UCSD-AML1 (cell line): ENCODE results near the gene EAPP.
"Not testable (repeated sequence)": the region's sequence is repeated elsewhere in the genome, so short reads cannot be mapped to it uniquely, and the experiment has no call there.

Experiments
- DNase-seq: peaks from one replicate; lab custom pipeline; 2025; ENCODE audit not compliant: unreplicated experiment; lab: John Stamatoyannopoulos, UW

Gene EAPP

DNA sequence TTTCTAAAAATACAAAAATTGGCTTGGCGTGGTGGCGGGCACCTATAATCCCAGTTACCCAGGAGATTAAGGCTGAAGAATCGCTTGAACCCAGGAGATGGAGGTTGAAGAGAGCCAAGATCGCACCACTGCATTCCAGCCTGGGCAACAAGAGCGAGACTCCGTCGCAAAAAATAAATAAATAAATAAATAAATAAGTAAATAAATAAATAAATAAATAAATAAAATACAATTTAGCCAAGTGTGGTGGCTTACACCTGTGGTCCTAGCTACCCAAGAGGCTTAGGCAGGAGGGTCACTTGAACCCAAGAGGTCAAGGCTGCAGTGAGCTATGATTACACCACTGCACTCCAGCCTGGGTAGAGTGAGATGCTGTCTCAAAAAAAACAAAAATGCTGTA lies 51.0 kb downstream of the EAPP start:
- no peak for DNase-seq

GRCh38 chr14:34484726-34485125 lies 54.8 kb downstream of the EAPP start:
- no peak for DNase-seq

DNA sequence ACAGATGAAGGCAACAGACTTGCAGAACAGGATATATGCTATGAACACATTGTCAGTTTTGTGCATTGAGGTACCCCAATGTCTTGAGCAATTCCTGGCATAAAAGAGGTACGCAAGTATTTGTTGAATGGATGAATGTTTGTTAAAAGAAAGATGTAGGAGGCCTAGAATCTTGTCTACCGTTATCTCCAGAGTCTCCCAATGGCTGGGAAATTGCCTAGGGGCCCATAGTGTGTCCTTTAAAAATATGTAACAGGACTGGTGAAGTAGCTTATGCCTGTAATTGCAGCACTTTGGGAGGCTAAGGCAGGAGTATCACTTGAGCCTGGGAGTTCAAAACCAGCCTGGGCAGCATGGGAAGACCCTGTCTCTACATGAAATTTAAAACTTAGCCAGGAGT lies 57.0 kb downstream of the EAPP start:
- DNase-seq: no peak

GRCh38 chr14:34479694-34480093 lies 59.8 kb downstream of the EAPP start:
- DNase-seq: no peak

- no peak for DNase-seq
These were observed 61.2 kb downstream of the EAPP start for GRCh38 chr14:34478261-34478660.

DNA sequence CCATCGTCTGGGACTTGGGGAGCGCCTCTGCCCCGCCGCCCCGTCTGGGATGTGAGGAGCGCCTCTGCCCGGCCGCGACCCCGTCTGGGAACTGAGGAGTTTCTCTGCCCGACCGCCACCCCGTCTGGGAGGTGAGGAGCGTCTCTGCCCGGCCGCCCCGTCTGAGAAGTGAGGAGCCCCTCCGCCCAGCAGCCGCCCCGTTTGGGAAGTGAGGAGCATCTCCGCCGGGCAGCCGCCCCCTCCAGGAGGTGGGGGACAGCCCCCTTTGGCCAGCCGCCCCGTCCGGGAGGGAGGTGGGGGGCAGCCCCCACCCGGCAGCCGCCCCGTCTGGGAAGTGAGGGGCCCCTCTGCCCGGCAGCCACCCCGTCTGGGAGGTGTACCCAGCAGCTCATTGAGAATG lies 63.5 kb downstream of the EAPP start:
- not testable (repeated sequence) for DNase-seq

GRCh38 chr14:34475163-34475562 lies 64.3 kb downstream of the EAPP start:
- no peak for DNase-seq

GRCh38 chr14:34474187-34474679 lies 65.3 kb downstream of the EAPP start:
- DNase-seq: no peak

DNA sequence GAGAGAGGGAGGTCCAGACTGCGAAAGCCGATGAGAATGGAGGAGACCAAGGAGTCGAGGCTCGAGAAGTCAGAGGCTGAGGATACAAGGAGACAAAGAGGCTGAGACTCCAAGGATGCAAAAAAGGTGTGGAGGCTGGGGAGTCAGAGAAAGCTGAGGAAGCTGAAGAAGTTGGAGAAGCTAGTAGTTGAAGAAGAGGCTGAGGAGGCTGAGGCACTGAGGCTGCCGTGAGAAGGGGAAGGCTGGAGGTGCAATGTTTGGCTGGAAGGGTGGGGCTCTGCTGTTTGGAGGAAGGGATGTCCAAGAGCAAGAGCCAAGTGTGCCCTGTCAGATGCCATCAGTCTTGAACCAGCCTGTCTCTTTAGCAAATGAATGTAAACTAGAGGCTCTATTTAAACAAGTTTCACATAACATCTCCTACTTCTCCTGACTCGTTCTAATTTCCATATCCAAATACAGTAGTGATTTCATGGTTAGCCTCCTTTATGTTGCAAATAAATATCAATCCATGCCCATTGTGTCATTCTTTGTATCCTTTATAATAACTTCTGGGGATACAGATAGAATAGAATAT lies 66.7 kb downstream of the EAPP start:
- no peak for DNase-seq

DNA sequence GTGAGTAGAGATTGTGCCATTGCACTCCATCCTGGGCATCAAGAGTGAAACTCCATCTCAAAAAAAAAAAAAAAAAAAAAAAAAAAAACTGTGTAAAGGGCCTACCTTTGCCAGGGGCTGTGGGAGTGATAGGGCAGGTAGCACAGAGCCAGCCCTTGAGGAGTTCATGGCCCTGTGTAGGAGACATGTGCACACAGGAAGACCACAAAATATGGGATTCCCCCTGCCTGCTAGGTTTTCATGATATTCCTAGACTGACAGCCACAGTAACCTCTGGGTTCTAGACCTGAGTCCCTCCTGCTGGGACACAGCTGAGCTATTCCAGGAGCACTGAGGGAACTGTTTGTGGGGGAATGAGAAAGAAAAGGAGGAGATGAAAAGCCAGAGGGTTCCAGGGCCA lies 69.2 kb downstream of the EAPP start:
- DNase-seq: no peak

- DNase-seq: no peak
These were observed 72.8 kb downstream of the EAPP start for GRCh38 chr14:34466691-34467090.
